DOHH2 (cell line): ENCODE results near the gene OR8B8.

Source experiments
- EZH2phosphoT487 ChIP-seq: fragments of 200-600 bp; sonication (generic); IDR thresholded peaks from 2 replicates; pipeline ENCODE4 v1.6.1; 2017; ENCODE audit warnings: borderline replicate concordance, mild to moderate bottlenecking, antibody characterized with exemption, low read length, moderate library complexity, mixed read lengths
- TF ChIP-seq, protein P1 (sequence below): fragments of 200-600 bp; sonication (generic); IDR thresholded peaks from one replicate; pipeline ENCODE4 v1.5.1; 2014; ENCODE audit warnings: antibody characterized with exemption, mild to moderate bottlenecking, low read depth, low read length; ENCODE audit not compliant: poor library complexity, severe bottlenecking

DNA sequence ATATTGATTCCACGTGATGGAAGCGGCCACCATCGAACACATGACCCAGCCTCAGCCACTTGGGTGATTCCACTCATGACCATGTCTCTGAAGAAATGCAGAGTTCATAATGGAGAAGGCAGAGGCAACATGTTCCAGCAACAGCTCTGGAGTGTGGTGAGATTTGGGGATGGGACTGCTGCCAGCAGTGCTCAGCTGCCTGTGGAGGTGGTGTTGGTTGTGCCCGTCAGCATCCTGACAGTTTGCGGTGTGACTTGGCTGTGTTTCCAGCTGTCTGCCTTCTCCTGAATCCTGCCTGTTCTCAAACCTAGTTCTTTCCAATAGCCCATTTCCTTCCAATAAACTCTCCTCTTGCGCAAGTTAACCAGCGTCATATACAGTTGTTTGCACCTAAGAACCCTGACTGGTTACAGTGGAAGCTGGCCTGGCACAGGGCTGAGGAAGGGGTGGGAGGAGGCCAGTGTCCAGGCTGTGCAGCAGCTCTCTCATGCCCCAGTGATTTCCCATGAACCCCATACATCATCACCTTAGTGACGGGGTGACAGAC, 22.0 kb upstream of the OR8B8 start:
- TF ChIP-seq, protein P1, sequence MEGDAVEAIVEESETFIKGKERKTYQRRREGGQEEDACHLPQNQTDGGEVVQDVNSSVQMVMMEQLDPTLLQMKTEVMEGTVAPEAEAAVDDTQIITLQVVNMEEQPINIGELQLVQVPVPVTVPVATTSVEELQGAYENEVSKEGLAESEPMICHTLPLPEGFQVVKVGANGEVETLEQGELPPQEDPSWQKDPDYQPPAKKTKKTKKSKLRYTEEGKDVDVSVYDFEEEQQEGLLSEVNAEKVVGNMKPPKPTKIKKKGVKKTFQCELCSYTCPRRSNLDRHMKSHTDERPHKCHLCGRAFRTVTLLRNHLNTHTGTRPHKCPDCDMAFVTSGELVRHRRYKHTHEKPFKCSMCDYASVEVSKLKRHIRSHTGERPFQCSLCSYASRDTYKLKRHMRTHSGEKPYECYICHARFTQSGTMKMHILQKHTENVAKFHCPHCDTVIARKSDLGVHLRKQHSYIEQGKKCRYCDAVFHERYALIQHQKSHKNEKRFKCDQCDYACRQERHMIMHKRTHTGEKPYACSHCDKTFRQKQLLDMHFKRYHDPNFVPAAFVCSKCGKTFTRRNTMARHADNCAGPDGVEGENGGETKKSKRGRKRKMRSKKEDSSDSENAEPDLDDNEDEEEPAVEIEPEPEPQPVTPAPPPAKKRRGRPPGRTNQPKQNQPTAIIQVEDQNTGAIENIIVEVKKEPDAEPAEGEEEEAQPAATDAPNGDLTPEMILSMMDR: no peak
- no peak for TF ChIP-seq EZH2phosphoT487
